ENCODE measurements around the gene RHBDD3.

DNA sequence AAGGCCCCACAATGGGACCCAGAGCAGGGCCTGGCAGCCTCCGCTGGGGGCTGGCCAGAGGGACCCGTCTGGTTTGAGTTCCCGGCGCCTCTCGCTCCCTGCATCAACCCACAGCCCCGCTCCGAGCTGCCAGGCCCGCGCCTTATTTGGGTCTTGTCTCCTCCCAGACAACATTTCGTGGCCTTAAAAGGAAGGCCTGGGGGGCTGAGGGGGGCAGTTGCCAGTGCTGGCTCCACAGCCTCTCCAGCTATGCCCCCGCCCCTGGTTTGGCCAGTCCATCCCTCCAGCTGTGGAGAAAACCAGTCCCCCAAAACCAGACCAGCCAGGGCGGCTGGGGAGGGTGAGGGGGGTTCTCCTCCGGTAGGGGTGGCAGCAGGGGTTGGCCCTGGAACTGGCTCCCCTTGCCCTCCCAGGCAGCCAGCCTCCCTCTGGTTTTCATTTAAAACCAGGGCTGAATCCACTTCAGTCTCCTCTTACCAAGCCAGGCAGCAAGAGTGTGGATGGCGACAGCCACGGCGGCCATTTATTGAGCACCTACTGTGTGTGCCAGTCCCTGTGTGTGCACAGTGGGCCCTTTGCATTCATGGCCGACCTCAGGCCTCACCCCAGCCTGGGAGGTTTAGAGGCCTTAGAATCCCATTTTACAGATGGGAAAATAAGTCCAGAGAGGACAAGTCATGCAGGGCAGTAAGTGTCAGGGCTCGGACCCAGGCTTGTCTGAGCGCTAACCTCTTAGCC is 43.5 kb downstream of the RHBDD3 start:
- no peak for TF ChIP-seq POLR2A (IDR thresholded peaks at IDR 0.05)
- TF ChIP-seq, protein P1, sequence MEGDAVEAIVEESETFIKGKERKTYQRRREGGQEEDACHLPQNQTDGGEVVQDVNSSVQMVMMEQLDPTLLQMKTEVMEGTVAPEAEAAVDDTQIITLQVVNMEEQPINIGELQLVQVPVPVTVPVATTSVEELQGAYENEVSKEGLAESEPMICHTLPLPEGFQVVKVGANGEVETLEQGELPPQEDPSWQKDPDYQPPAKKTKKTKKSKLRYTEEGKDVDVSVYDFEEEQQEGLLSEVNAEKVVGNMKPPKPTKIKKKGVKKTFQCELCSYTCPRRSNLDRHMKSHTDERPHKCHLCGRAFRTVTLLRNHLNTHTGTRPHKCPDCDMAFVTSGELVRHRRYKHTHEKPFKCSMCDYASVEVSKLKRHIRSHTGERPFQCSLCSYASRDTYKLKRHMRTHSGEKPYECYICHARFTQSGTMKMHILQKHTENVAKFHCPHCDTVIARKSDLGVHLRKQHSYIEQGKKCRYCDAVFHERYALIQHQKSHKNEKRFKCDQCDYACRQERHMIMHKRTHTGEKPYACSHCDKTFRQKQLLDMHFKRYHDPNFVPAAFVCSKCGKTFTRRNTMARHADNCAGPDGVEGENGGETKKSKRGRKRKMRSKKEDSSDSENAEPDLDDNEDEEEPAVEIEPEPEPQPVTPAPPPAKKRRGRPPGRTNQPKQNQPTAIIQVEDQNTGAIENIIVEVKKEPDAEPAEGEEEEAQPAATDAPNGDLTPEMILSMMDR (IDR thresholded peaks at IDR 0.05 in 4 of 5, conservative IDR thresholded peaks at IDR 0.05 in 1 of 5) = no peak
